ENCODE data around the gene GHRHR. TPM values are rescaled to one million over a fixed set of nuclear protein-coding genes. Genes with fewer than 3 reads are reported as not detected.

The GHRHR gene
- total and polyA plus RNA-seq, 2 experiments from 2014 or later = 12.2 TPM; not detected in 1

- no peak for TF ChIP-seq EZH2 (IDR thresholded peaks at IDR 0.05; ENCODE audit: borderline replicate concordance)
- no peak for TF ChIP-seq CTCF (IDR thresholded peaks at IDR 0.05; ENCODE audit: poor library complexity)
- Histone ChIP-seq H3K27me3 (peaks cover 4% of the 10 kb centered on the region), H3K4me1 (ENCODE audit: insufficient read depth) (no peaks in the 10 kb centered on the region), H3K36me3 (replicated peaks; ENCODE audit: insufficient read depth, low read depth) (no peaks in the 10 kb centered on the region), H3K79me2 (no peaks in the 10 kb centered on the region), H3K27ac (no peak overlapping the region), H3K9me2 (replicated peaks; ENCODE audit: insufficient read depth) (no peaks in the 10 kb centered on the region), H3K9me3 (ENCODE audit: low read depth) (no peaks in the 10 kb centered on the region), H2AFZ (no peak overlapping the region), H3K4me3 (no peak overlapping the region), H4K20me1 (ENCODE audit: insufficient read depth, poor library complexity, severe bottlenecking) (no peaks in the 10 kb centered on the region), H3K4me2 (no peak overlapping the region)
- WGBS (ENCODE audit: low lambda C conversion rate, missing lambda C conversion rate) = 76% methylated on average over 15 of the region's 15 CpGs
- no peak for DNase-seq (ENCODE audit: low spot score)
Measured at GRCh38 chr7:30971840-30972563, 8.2 kb downstream of the GHRHR start.

DNA sequence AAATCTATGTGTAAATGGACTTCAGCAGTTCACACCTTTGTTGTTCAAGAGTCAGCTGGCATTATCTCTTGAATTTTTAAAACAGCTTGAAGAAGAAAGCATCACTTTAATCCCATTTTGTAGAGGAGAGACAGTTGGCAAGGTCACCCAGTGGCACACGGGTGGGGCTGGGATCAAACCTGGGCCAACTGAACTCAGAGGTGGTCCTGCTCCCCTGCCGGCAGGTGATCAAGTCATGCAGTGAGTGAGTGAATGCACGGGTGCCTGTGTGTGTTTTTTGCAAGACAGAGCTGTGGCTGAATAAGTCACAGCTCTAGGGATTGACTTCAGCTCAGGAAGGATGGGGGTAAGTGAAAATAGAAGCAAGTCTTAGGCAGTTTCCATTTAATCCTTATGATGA is 9.5 kb downstream of the GHRHR start:
- DNase-seq (ENCODE audit: low spot score) = no peak
- H3K4me2 ChIP-seq = no peak overlapping the region
- no peaks in the 10 kb centered on the region for H3K9me2 ChIP-seq (replicated peaks; ENCODE audit: insufficient read depth)
- no peak overlapping the region for H2AFZ ChIP-seq
- no peak overlapping the region for H3K27ac ChIP-seq
- no peaks in the 10 kb centered on the region for H3K9me3 ChIP-seq (ENCODE audit: low read depth)
- H3K79me2 ChIP-seq = no peaks in the 10 kb centered on the region
- TF ChIP-seq EZH2 (IDR thresholded peaks at IDR 0.05; ENCODE audit: borderline replicate concordance) (no peak), CTCF (IDR thresholded peaks at IDR 0.05; ENCODE audit: poor library complexity) (no peak), EZH2phosphoT487 (IDR thresholded peaks at IDR 0.05; ENCODE audit: low read depth, severe bottlenecking, unreplicated experiment) (no peak)
- WGBS (ENCODE audit: low lambda C conversion rate, missing lambda C conversion rate) = 67% methylated on average over 3 of the region's 3 CpGs
- H3K4me1 ChIP-seq (ENCODE audit: insufficient read depth) = no peaks in the 10 kb centered on the region
- no peaks in the 10 kb centered on the region for H3K36me3 ChIP-seq (replicated peaks; ENCODE audit: insufficient read depth, low read depth)
- H3K4me3 ChIP-seq = no peak overlapping the region
- H3K27me3 ChIP-seq = peaks cover 7% of the 10 kb centered on the region
- no peaks in the 10 kb centered on the region for H4K20me1 ChIP-seq (ENCODE audit: insufficient read depth, poor library complexity, severe bottlenecking)

GRCh38 chr7:30973791-30974604 is 10.2 kb downstream of the GHRHR start:
- Histone ChIP-seq H3K4me1 (ENCODE audit: insufficient read depth) (no peaks in the 10 kb centered on the region), H4K20me1 (ENCODE audit: insufficient read depth, poor library complexity, severe bottlenecking) (no peaks in the 10 kb centered on the region), H3K9me3 (ENCODE audit: low read depth) (no peaks in the 10 kb centered on the region), H3K79me2 (no peaks in the 10 kb centered on the region), H3K9me2 (replicated peaks; ENCODE audit: insufficient read depth) (no peaks in the 10 kb centered on the region), H2AFZ (no peak overlapping the region), H3K4me2 (no peak overlapping the region), H3K27me3 (peaks cover 7% of the 10 kb centered on the region), H3K36me3 (replicated peaks; ENCODE audit: insufficient read depth, low read depth) (no peaks in the 10 kb centered on the region), H3K27ac (no peak overlapping the region), H3K4me3 (no peak overlapping the region)
- DNase-seq (ENCODE audit: low spot score) = no peak
- 94% methylated on average over 18 of the region's 18 CpGs for WGBS (ENCODE audit: low lambda C conversion rate, missing lambda C conversion rate)
- TF ChIP-seq EZH2phosphoT487 (IDR thresholded peaks at IDR 0.05; ENCODE audit: low read depth, severe bottlenecking, unreplicated experiment) (no peak), CTCF (IDR thresholded peaks at IDR 0.05; ENCODE audit: poor library complexity) (no peak)

All from hepatocyte (in vitro differentiated cells).